Keratinocyte (primary cell): ENCODE results near the gene HMGB3.

Experiments used
- EZH2 ChIP-seq: IDR thresholded peaks from one replicate; pipeline ENCODE4 v1.6.1; 2012; ENCODE audit warnings: inconsistent platforms, mild to moderate bottlenecking, low read length, moderate library complexity
- TF ChIP-seq, protein P1 (sequence below), 3 experiments: IDR thresholded peaks in 1 of 3; conservative IDR thresholded peaks in 1 of 3; optimal IDR thresholded peaks in 1 of 3; 2 replicates in 2 of 3; 3 replicates in 1 of 3; pipeline versions ENCODE3 to v1.5.1; 2011; ENCODE audit warnings: low read length in 3 of 3, mild to moderate bottlenecking in 3 of 3, moderate library complexity in 2 of 3, control low read depth in 1 of 3, inconsistent platforms in 1 of 3; ENCODE audit not compliant: insufficient read depth in 2 of 3; ENCODE audit errors: extremely low read depth in 1 of 3

DNA sequence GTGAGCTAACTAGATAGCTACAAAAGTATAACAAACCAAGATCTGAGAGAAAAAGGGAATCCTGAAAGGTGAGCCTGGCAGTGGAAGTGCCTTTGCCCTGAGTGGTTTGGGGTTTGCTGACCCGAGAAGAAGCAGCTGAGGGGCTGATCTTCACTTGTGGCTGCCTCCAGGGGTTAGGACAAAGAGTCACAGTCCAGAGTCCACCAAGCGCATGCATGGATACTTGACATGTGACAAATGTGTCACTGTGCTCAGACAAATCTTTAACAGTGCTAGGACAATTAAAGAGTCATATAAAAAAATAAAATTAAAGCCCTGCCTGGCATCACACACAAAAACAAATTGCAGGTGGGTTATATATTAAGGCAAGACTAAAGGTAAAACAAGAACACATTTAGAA lies 26.4 kb downstream of the HMGB3 start:
- TF ChIP-seq, protein P1, sequence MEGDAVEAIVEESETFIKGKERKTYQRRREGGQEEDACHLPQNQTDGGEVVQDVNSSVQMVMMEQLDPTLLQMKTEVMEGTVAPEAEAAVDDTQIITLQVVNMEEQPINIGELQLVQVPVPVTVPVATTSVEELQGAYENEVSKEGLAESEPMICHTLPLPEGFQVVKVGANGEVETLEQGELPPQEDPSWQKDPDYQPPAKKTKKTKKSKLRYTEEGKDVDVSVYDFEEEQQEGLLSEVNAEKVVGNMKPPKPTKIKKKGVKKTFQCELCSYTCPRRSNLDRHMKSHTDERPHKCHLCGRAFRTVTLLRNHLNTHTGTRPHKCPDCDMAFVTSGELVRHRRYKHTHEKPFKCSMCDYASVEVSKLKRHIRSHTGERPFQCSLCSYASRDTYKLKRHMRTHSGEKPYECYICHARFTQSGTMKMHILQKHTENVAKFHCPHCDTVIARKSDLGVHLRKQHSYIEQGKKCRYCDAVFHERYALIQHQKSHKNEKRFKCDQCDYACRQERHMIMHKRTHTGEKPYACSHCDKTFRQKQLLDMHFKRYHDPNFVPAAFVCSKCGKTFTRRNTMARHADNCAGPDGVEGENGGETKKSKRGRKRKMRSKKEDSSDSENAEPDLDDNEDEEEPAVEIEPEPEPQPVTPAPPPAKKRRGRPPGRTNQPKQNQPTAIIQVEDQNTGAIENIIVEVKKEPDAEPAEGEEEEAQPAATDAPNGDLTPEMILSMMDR (optimal IDR thresholded peaks at IDR 0.05 in 1 of 3, IDR thresholded peaks at IDR 0.05 in 1 of 3, conservative IDR thresholded peaks at IDR 0.05 in 1 of 3; ENCODE audit: extremely low read depth in 1 of 3, insufficient read depth in 2 of 3, low read length in 3 of 3), result no peak
- TF ChIP-seq EZH2, result no peak
